ENCODE measurements around the gene KIAA1217.
A peak's percentile ranks its signal among the peaks of the same experiment; 100 is the strongest.
"Not testable (repeated sequence)": the region's sequence is repeated elsewhere in the genome, so short reads cannot be mapped to it uniquely, and the experiment has no call there.

KIAA1217 gene

DNA sequence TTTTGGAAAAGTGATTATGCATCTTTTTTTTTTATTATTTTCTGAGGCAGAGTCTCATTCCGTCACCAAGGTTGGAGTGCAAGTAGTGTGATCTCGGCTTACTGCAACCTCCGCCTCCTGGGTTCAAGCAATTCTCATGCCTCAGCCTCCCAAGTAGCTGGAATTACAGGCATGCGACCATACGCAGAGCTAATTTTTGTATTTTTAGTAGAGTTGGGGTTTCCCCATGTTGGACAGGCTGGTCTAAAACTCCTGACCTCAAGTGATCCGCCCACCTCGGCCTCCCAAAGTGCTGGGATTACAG lies 141.9 kb downstream of the KIAA1217 start:
- DNase-seq; in situ Hi-C loops (cut with MboI; ENCODE audit: low pct_unique_long_range_greater_than_20kb, low sequenced_read_pairs): not testable (repeated sequence)

DNA sequence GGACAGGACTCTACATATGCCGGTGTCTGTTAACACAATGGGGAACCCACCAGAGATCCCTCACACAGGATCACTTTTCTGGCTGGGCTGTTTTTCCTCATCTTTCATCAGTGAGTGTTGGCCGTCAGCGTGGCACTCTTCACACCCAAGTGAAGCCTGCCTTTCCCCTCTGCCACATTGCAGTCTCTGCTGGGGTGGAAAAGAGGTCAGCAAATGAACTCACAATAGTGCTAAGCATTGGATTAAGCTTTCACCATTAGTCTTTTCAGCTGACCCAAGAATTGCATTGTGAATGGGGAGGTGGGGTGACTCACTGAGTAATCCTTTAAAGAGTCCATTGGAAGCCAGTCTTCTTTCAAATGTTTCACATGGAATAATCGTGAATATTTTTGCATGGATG lies 143.0 kb downstream of the KIAA1217 start:
- in situ Hi-C loops (cut with MboI; ENCODE audit: low pct_unique_long_range_greater_than_20kb, low sequenced_read_pairs), result no loop called here

DNA sequence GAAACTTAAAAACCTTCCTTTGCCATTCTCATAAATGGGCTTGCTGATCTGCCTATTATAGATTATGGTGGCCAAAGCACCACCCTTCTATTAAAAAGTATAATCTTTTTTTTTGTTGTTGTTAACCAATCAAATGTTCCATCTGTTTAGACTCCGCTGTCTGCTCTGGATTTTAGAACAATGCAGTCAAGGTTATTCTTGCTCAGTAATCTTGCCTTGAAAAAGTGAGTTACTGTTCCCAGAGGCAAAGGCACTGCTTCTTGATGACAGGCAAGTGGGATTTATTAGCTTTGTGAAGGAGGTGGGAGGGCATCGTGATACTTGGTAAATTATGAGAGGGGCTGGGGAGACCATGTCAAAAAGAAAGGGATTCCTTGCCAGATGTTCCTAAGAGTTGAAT lies 143.5 kb downstream of the KIAA1217 start:
- in situ Hi-C loops (cut with MboI; ENCODE audit: low pct_unique_long_range_greater_than_20kb, low sequenced_read_pairs), result no loop called here
- no peak for DNase-seq

More for the DNA sequence above, 143.0 kb downstream of the KIAA1217 start:
- DNase-seq, result no peak

DNA sequence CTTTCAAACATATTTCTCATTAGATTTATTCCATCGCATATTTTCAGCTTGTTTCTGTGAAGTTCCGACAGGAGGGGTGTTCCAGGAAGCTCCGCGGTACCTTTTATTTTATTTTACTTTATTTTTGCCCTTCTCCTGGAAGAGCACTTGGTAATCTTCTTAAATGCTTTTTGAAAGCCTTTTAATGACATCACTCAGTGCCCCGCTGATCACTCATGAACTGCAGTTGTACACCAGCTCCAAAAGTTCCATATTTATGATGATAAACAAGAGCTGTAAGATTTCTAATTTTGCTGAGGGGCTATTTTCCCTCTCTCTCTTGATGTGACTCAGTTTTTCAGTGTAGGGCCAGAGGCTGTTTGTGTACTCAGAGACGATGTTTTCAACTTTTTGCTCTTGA lies 144.4 kb downstream of the KIAA1217 start:
- in situ Hi-C loops (cut with MboI; ENCODE audit: low pct_unique_long_range_greater_than_20kb, low sequenced_read_pairs), result no loop called here
- DNase-seq, result no peak

DNA sequence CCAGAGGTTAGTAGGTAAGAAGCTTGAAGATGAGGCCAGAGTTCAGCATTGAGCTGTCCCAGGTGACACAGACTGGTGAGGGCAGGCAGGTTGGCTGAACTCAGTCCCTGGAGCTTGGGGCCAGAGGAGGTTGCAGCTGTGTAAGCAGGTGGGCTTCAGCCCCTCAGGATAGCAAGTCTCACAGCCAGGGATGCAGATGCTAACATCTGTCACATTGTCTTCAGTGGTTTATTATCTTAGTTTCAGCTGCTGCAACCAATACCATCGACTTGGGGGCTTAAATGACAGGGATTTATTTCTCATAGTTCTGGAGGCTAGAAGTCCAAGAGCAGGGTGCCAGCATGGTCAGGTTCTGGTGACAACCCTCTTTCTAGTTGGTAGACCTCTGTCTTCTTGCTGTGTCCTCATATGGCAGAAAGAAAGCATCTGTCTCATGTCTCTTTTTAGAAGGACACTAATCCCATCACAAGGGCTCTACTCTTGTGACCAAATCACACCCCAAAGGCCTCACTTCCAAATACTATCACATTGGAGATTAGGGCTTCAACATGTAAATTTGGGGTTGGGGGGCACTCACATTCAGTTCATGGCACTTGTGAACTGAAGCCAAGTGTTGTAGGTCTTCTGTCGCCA lies 146.2 kb downstream of the KIAA1217 start:
- in situ Hi-C loops (cut with MboI; ENCODE audit: low pct_unique_long_range_greater_than_20kb, low sequenced_read_pairs), result no loop called here
- DNase-seq, result no peak

DNA sequence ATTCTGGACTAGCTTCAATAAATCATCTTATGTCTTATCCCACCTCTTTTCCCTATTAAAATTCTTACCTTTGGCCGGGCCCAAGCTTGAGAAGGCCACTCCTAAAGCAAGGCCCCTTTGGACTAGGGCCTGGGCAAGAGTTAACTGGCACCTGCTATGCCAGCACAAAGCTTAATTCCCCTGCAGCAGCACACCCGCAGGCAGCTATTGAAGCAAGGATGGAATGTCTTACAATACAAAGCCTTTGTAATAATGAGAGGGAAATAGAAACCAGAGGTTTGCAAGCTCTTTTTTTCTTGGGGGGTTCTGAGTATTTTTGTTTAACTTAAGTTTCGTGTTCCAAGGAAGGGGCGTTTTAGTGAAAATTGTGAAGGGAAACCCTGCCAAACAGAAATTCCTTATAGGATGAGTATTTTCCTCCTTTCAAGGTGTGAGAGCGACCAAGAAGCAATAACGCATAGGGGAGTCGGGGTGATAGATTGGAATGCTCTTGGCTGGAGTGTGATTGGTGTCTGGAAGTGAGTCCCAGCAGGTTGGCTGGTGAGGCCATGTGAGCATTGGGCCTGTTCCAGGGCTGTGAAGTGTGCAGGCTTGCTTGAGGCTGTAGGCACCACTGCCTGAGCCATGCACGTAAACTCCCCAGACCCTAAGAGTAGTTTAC lies 148.5 kb downstream of the KIAA1217 start:
- in situ Hi-C loops (cut with MboI; ENCODE audit: low pct_unique_long_range_greater_than_20kb, low sequenced_read_pairs), result no loop called here
- no peak for DNase-seq

DNA sequence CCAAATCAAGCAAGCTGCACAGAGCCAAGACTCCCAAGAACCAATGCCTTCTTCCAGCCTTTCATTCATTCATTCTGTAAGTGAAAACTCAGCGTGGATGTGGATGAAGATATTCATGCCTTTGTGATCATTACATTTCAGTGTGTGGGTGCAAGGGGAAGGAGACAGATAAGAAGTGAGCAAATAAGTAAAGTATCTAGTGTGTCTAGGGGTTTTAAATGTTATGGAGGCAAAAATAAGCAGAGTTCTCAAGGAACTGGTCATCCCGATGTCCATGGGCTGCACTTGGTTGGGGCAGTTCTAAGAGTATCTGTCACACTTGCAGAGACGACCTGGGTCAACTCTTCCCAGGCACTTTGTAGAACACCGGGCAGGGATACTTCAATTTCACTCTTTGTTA lies 149.1 kb downstream of the KIAA1217 start:
- in situ Hi-C loops (cut with MboI; ENCODE audit: low pct_unique_long_range_greater_than_20kb, low sequenced_read_pairs), result no loop called here
- no peak for DNase-seq

DNA sequence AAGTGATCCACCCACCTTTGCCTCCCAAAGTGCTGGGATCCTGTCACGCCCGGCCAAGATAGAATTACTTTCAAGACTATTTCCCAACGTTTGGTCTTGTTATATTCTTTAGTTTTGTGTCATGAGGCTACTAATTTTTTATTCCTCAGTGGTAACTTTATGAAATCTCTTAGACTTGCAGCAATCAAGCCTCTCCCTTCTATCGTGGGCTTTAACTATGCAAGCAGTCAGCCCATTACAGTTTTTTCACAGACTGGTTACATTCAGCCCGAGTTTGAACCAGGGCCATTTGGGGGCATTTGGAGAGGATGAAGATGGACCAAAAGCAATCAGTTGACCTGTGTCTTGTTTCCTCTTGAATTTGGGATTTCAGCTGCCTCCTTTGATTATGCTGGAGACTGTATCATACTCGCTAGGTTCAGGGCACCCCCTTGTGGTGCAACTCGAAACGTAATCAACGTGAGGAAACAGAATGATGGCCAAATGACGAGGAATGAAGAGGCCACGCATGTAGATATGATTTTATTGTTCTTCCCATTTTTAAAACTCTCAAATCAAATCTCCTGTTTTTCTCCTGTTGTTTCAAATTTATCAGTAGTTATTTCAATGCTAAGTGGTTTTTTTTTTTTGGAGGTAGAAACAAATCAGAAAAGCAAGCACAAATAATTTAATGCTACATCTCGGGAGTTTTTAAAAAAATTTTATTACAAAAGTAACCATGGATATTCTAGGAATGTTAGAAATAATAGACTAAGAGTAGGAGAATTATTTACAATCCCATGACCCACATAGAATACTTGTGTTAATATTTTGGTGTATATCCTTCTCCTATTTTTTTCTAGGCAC lies 151.6 kb downstream of the KIAA1217 start:
- in situ Hi-C loops (cut with MboI; ENCODE audit: low pct_unique_long_range_greater_than_20kb, low sequenced_read_pairs), result no loop called here
- peak; percentile 59 for DNase-seq

DNA sequence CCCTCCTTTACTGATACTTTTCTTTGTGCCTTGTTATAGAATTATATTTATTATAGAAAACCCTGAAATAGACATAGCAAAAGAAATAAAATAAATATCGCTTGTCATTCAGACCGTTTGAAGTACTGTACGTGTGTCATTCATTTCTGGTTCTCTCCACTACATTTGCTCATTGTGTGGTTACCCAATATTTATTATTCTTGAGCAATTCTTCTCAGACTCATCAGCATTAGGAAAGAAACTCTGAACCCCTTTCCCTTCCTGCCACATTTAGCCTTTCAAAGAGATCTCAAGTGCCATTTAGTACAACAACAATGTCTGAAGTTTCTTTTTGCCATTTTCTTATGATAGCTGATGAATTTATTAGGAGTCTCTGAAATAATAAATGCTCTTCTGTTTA lies 154.1 kb downstream of the KIAA1217 start:
- DNase-seq, result no peak
- in situ Hi-C loops (cut with MboI; ENCODE audit: low pct_unique_long_range_greater_than_20kb, low sequenced_read_pairs), result no loop called here

DNA sequence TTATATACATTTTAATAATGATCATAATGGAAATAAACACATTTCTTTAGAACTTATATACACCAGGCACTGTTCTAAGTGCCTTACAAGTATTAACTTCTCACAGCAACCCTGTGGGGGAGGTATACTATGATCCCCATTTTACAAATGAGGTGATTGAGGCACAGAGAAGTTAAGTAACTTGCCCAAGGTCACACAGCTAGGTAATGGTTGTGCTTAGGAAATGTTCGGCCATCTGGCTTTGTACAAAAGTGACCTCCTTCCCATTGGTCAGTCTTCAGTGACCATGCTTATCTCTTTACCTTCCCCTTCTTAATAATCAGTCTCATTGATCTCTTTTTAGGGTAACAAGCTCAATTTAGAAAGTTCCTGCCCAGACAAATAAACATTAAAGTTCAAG lies 158.8 kb downstream of the KIAA1217 start:
- in situ Hi-C loops (cut with MboI; ENCODE audit: low pct_unique_long_range_greater_than_20kb, low sequenced_read_pairs), result no loop called here

DNA sequence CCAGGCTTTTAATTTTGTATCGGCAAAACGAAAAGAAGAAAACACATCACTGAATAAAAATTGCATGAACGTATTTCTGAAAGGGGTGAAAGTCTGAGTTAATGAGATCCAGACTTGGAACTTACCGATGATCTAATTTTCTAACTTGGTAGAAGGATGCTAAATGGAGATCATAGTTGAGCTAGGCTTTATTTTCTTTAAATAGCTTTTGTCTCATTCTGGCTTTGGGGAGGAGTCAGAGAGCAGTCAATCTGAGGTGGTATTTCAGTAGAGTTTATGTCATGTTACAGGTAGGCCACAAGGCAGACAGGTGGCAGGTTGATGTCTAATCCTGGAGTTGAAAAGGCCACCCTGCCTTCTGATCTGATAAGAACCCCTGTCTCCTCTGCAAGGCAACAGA lies 161.9 kb downstream of the KIAA1217 start:
- no peak for DNase-seq
- in situ Hi-C loops (cut with MboI; ENCODE audit: low pct_unique_long_range_greater_than_20kb, low sequenced_read_pairs), result no loop called here

More for the DNA sequence above, 158.8 kb downstream of the KIAA1217 start:
- no peak for DNase-seq

DNA sequence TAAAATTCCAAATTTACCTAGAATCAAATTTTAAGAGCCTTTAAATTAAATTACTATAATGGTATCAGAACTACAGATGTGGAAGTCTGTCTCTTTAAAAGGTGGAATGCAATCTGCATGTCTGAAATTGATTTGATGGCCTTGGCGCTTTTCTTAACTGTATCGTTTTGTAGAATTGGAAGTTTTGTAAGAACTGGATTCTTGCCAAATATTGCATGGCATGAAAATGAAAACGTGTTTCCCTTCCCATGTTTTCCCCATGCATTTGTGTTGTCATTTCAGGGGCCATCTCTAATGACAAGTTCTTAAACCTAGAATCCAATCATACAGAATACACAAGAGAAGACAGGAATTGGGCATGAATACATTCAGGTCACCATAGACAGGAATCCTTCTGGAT lies 162.5 kb downstream of the KIAA1217 start:
- in situ Hi-C loops (cut with MboI; ENCODE audit: low pct_unique_long_range_greater_than_20kb, low sequenced_read_pairs), result no loop called here
- no peak for DNase-seq

DNA sequence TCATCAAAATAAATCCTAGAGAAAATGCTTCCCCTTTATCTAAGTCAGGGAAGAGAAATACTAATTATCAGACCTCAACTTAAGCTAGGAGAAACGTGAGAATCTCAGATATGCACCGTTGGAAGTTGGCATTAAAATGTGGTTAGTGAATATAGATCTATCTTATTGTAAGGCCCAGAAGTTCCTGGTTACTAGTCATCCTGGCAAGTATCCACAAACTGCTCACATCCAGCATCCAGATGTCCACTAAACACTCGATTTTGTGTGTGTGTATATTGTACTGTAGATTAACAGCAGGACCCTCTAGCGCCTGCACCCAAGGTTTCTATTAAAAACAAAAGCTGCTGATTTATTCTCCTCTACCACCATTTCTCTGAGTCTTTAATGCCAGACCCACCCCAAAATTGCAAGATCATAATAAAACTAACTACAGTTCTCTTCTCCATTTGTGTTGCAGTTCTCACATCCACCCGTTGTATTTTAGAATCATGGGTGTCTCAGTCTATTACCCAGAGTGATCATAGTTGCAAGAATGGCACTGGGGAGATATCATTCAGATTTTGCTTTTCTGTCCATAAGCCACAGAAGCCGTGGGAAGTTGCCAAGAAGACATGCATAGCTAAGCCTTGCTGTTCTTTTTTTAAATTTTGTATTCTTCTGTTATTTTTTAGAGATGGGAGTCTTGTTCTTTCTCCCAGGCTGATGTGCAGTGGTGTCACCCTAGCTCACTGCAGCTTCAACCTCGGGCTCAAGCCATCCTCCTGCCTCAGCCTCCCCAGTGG lies 165.4 kb downstream of the KIAA1217 start:
- in situ Hi-C loops (cut with MboI; ENCODE audit: low pct_unique_long_range_greater_than_20kb, low sequenced_read_pairs), result no loop called here

DNA sequence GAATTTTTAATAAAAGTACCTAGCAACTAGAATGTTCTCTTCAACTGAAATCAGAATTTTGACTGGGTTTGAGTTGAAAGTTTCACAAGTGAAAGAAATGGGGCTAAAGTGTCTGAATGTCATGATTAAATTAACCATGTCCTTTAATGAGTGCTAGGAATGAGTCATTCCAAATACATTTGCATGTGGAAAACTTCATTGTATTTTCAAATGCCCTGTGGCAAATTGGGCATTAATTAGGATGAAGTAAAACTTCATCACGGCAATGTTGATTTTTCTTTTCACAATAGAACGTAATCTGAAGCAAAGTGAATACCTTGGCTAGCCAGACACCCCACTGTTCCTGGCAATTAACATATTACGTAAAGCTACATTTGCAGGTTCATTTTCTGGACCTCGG lies 166.6 kb downstream of the KIAA1217 start:
- DNase-seq, result no peak
- in situ Hi-C loops (cut with MboI; ENCODE audit: low pct_unique_long_range_greater_than_20kb, low sequenced_read_pairs), result no loop called here

More for the DNA sequence above, 165.4 kb downstream of the KIAA1217 start:
- DNase-seq, result no peak

DNA sequence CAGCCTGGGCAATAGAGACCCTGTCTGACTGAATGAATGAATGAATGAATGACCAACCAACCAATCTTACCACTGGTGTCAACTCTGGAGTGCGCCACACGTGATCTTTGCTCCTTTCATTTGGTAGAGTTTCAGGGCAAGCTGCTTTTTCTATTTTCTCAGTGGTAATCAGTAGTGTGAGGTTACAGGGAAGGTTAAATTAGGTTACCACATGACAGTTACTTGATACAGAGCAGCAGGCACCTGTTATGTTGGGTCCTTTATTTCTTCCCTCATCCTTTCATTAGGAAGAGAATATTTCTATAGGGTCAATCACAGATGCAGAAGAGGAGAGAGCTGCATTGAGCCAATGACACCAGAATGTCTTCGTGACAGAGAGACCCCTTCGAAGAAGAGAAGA lies 167.8 kb downstream of the KIAA1217 start:
- in situ Hi-C loops (cut with MboI; ENCODE audit: low pct_unique_long_range_greater_than_20kb, low sequenced_read_pairs), result no loop called here
- DNase-seq, result no peak

DNA sequence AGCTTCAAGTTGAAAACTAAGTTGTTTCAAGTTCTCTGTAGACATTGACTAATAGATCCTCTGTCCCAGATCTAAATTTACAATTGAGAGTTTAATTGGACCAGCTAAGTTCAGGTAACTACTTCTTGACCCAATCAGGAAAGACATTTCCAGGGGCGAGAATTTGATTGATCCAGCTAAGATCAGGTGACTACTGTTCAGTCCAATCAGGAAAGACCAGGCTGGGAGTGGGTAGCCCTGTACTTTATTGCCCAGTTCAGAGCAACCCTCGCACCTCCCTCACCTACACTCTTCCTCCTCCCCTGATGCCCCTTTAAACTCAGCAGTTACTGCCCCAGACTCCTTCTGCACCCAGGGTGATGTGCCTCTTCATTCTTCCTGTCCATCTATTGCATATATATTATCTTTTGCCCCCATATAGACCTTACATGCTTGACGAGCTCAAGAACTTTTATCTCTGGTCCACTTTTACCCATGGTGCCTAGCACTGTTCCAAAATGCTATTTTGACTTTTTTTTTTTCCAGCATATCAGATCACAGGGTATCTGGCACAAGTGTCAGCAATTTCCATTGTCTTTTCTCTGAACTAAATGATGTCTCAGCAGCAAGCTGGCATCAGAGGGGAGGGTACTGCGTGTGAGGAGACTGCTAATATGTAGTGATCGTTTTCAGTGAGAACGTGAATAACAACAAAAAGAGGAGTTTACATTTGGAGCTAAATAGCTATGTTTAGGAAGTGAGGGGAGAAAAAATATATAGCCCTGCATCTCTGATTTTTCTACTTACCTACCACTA lies 169.4 kb downstream of the KIAA1217 start:
- in situ Hi-C loops (cut with MboI; ENCODE audit: low pct_unique_long_range_greater_than_20kb, low sequenced_read_pairs), result no loop called here
- no peak for DNase-seq

DNA sequence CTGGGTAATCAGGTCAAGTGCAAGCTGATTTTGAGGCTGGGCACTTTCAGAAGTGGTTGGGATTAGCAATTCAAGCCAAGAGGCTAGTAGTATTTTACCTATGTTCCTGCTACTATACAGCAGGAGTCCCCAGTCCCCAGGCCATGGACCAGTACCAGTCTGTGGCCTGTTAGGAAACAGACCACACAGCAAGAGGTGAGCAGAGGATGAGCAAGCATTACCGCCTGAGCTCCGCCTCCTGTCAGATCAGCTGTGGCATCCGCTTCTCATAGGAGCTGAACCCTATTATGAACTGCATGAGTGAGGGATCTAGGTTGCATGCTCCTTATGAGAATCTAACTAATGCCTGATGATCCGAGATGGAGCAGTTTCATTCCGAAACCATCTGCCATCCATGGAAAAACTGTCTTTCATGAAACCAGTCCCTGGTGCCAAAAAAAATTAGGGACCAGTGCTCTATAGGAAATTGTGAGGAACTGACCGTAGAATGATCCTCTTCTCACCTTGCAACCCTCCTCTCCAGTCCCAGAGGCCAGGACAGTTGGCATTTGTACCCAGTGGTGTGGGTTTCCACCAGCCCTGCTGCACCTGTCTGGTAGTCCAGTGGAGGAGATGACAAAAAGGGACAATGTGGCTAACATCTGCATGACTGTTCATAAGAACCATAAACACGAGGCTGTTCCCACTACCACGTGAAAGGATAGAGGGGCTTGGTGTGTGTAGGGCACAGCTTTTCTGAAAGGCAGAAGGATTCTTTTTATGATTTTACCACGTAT lies 172.5 kb downstream of the KIAA1217 start:
- in situ Hi-C loops (cut with MboI; ENCODE audit: low pct_unique_long_range_greater_than_20kb, low sequenced_read_pairs), result no loop called here
- DNase-seq, result no peak

DNA sequence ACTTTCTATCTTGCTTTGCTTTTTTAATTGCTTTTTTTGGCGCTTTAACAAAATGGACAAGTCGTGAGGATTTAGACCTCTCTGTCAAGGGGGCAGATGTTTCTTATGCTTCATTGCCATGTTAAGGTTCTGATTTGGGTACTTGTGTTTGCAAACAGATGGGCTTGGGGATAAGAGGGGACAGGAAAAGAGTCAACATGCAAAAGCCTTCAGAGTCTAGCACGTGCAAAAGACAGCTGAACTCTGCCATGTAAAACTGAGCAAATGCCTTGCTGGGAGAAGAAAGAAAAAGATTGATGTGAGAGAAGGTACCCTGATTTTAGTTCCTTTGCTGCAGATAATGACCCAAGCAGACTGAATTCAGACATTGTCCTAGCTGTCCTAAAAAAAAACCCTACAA lies 173.1 kb downstream of the KIAA1217 start:
- DNase-seq, result no peak
- in situ Hi-C loops (cut with MboI; ENCODE audit: low pct_unique_long_range_greater_than_20kb, low sequenced_read_pairs), result no loop called here

Measured in KBM-7 (cell line).